AG10803 (cell line): ENCODE measurements around the gene FRMPD2.

Experiments used
- DNase-seq: peaks from one replicate; pipeline ENCODE4 v3.0.0; 2010; ENCODE audit warnings: low read depth
- H3K4me3 ChIP-seq: 2 replicates; pipeline ENCODE4 v1.5.1; 2011; ENCODE audit warnings: mild to moderate bottlenecking, low read length, control low read depth
- CTCF ChIP-seq: conservative IDR thresholded peaks from 2 replicates; pipeline ENCODE4 v1.5.1; 2011; ENCODE audit warnings: mild to moderate bottlenecking, low read length, control low read depth, inconsistent platforms

Gene FRMPD2

GRCh38 chr10:48288661-48289060, 14.2 kb upstream of the FRMPD2 start:
- no peak overlapping the region for H3K4me3 ChIP-seq
- no peak for TF ChIP-seq CTCF
- DNase-seq: peak; percentile 55

- DNase-seq: no peak
- no peak for TF ChIP-seq CTCF
- no peak overlapping the region for H3K4me3 ChIP-seq
These were observed 13.2 kb upstream of the FRMPD2 start for GRCh38 chr10:48287417-48288391.

- TF ChIP-seq CTCF: no peak
- no peak for DNase-seq
- no peak overlapping the region for H3K4me3 ChIP-seq
These were observed 11.9 kb upstream of the FRMPD2 start for GRCh38 chr10:48286356-48286755.

- DNase-seq: no peak
- no peak overlapping the region for H3K4me3 ChIP-seq
- no peak for TF ChIP-seq CTCF
These were observed 11.2 kb upstream of the FRMPD2 start for GRCh38 chr10:48285710-48286109.

GRCh38 chr10:48284811-48285210, 10.3 kb upstream of the FRMPD2 start:
- no peak for DNase-seq

GRCh38 chr10:48284002-48284546, 9.6 kb upstream of the FRMPD2 start:
- no peak for DNase-seq

More at GRCh38 chr10:48284811-48285210, 10.3 kb upstream of the FRMPD2 start:
- H3K4me3 ChIP-seq: no peak overlapping the region
- TF ChIP-seq CTCF: no peak

More at GRCh38 chr10:48284002-48284546, 9.6 kb upstream of the FRMPD2 start:
- TF ChIP-seq CTCF: no peak
- no peak overlapping the region for H3K4me3 ChIP-seq
